Panc1 (cell line): ENCODE results near the gene CYRIA. TPM values are rescaled to one million over a fixed set of nuclear protein-coding genes. Genes with fewer than 3 reads are reported as not detected.

Experiments
- ATAC-seq: fragments of 200-7000 bp; cut with Tn5 transposase; 2 replicates; pipeline ENCODE4 v1.9.1; 2020; ENCODE audit warnings: mild to moderate bottlenecking, moderate library complexity
- BruUV-seq: library from RNA; stranded (reverse); fragments of 400-500 nt; replicated peaks from 2 replicates; lab custom pipeline; 2021; lab: Mats Ljungman, UMichigan
- CTCF ChIA-PET: fragments of 300-600 bp; sonication (Branson Sonifier 250); formaldehyde crosslinking; loops from one replicate; lab custom pipeline; 2022; ENCODE audit warnings: antibody characterized with exemption; lab: Charles Lee
- POLR2A ChIA-PET: fragments of 300-600 bp; sonication (Branson Sonifier 250); formaldehyde crosslinking; loops from one replicate; lab custom pipeline; 2022; ENCODE audit warnings: antibody characterized with exemption; lab: Charles Lee
- DNase-seq: peaks from one replicate; pipeline ENCODE4 v3.0.0-alpha.2; 2010; ENCODE audit warnings: low read depth, low spot score
- H3K27ac ChIP-seq: 2 replicates; pipeline ENCODE4 v1.5.1; 2011; ENCODE audit warnings: mild to moderate bottlenecking, low read length, inconsistent platforms
- H3K27me3 ChIP-seq: fragments of 200-500 bp; sonication (Bioruptor generic); 2 replicates; pipeline ENCODE4 v1.6.0; 2014; ENCODE audit warnings: low read length, inconsistent platforms; ENCODE audit not compliant: control insufficient read depth, insufficient read depth
- H3K36me3 ChIP-seq: fragments of 200-500 bp; sonication (Bioruptor generic); 2 replicates; pipeline ENCODE4 v1.5.1; 2014; ENCODE audit warnings: inconsistent platforms, mild to moderate bottlenecking, low read length, moderate library complexity; ENCODE audit not compliant: control insufficient read depth, insufficient read depth
- H3K4me1 ChIP-seq: 2 replicates; pipeline ENCODE4 v1.5.1; 2011; ENCODE audit warnings: inconsistent platforms, mild to moderate bottlenecking, low read length, moderate library complexity; ENCODE audit not compliant: control insufficient read depth, insufficient read depth
- H3K4me3 ChIP-seq, 2 experiments: 2 replicates each; pipeline ENCODE4 v1.5.1; 2011 to 2012; ENCODE audit warnings: low read depth in 2 of 2, low read length in 2 of 2, mild to moderate bottlenecking in 2 of 2, inconsistent platforms in 1 of 2, moderate library complexity in 1 of 2
- H3K9me3 ChIP-seq: fragments of 200-500 bp; sonication (Bioruptor generic); 2 replicates; pipeline ENCODE4 v1.5.1; 2014; ENCODE audit warnings: low read depth, mild to moderate bottlenecking, inconsistent platforms, low read length, moderate library complexity; ENCODE audit not compliant: control insufficient read depth, insufficient read depth
- CTCF ChIP-seq: fragments of 450-650 bp; IDR thresholded peaks from 2 replicates; pipeline ENCODE4 v1.5.1; 2017; ENCODE audit warnings: mild to moderate bottlenecking
- POLR2AphosphoS5 ChIP-seq: IDR thresholded peaks from 2 replicates; pipeline ENCODE4 v1.6.1; 2012; ENCODE audit warnings: mild to moderate bottlenecking, low read depth, low read length, moderate library complexity
- REST ChIP-seq, 2 experiments: IDR thresholded peaks; 2 replicates each; pipeline ENCODE4 v1.6.1; 2011 to 2012; ENCODE audit warnings: low read depth in 2 of 2, control low read depth in 1 of 2, low read length in 1 of 2, mild to moderate bottlenecking in 1 of 2, moderate library complexity in 1 of 2; ENCODE audit not compliant: insufficient read depth in 1 of 2
- SIN3A ChIP-seq: IDR thresholded peaks from 2 replicates; pipeline ENCODE4 v1.6.1; 2012; ENCODE audit warnings: low read depth, mild to moderate bottlenecking, low read length, moderate library complexity, borderline replicate concordance; ENCODE audit not compliant: insufficient read depth
- TCF7L2 ChIP-seq: IDR thresholded peaks from 2 replicates; pipeline ENCODE4 v1.6.1; 2011; ENCODE audit warnings: mild to moderate bottlenecking, low read depth, low read length, inconsistent platforms
- in situ Hi-C: cut with HindIII; loops from 2 replicates; pipeline ENCODE4 v1.10.0; 2016; ENCODE audit warnings: low sequenced_read_pairs, low pct_unique_long_range_greater_than_20kb
- intact Hi-C: fragments of 100-400 bp; cut with micrococcal nuclease; formaldehyde crosslinking; loops from one replicate; pipeline ENCODE4 v1.10.0; 2022; ENCODE audit not compliant: unreplicated experiment
- total RNA-seq: library from RNA; stranded (reverse); gene quantifications from one replicate; pipeline ENCODE4 v1.2.1, GENCODE V29; 2021; ENCODE audit not compliant: unreplicated experiment

Gene CYRIA
- total RNA-seq, 1 experiment from 2014 or later, result 0.13 TPM

- intact Hi-C loops (no loop called here), in situ Hi-C loops (no loop called here)
- POLR2A ChIA-PET, result interaction anchor here (0.7 kb wide), 1 partner anchor 51 kb away, joined by 3 read pairs; no protein-coding TSS in a partner anchor
- Histone ChIP-seq H3K4me3 (no peak overlapping the region), H3K27ac (no peak overlapping the region), H3K4me1 (no peaks in the 10 kb centered on the region), H3K36me3 (no peaks in the 10 kb centered on the region), H3K9me3 (no peaks in the 10 kb centered on the region), H3K27me3 (no peaks in the 10 kb centered on the region; the same call in 1 of the 2 replicates)
- no TSS peak for BruUV-seq
- no peak for DNase-seq
- no peak for TF ChIP-seq POLR2AphosphoS5
- TF ChIP-seq TCF7L2, result no peak
- no peak for TF ChIP-seq SIN3A
- TF ChIP-seq REST (IDR thresholded peaks at IDR 0.05; ENCODE audit: insufficient read depth in 1 of 2, low read depth in 2 of 2, low read length in 1 of 2), result no peak
- no peak for TF ChIP-seq CTCF
- ATAC-seq, result no peak
- CTCF ChIA-PET, result no interaction called here
Observed at GRCh38 chr2:16655905-16656642, 9.6 kb downstream of the CYRIA start.

GRCh38 chr2:16655445-16655837 is 10.2 kb downstream of the CYRIA start:
- in situ Hi-C loops, result no loop called here
- no peak for DNase-seq
- no peak for ATAC-seq
- BruUV-seq, result no TSS peak
- Histone ChIP-seq H3K36me3 (no peaks in the 10 kb centered on the region), H3K9me3 (no peaks in the 10 kb centered on the region), H3K4me1 (no peaks in the 10 kb centered on the region), H3K4me3 (no peak overlapping the region), H3K27me3 (no peaks in the 10 kb centered on the region; the same call in 1 of the 2 replicates), H3K27ac (no peak overlapping the region)
- CTCF ChIA-PET, result no interaction called here
- intact Hi-C loops, result no loop called here
- TF ChIP-seq CTCF, result no peak
- no peak for TF ChIP-seq TCF7L2
- no peak for TF ChIP-seq REST (IDR thresholded peaks at IDR 0.05; ENCODE audit: insufficient read depth in 1 of 2, low read depth in 2 of 2, low read length in 1 of 2)
- no peak for TF ChIP-seq POLR2AphosphoS5
- TF ChIP-seq SIN3A, result no peak
- POLR2A ChIA-PET, result interaction anchor here (0.7 kb wide), 1 partner anchor 51 kb away, joined by 3 read pairs; no protein-coding TSS in a partner anchor
